Smooth muscle cell (in vitro differentiated cells): ENCODE results near the gene MICU2. TPM values are rescaled to one million over a fixed set of nuclear protein-coding genes. Genes with fewer than 3 reads are reported as not detected.

ENCODE experiments used
- DNase-seq: peaks from one replicate; lab custom pipeline; 2025; ENCODE audit not compliant: unreplicated experiment; lab: John Stamatoyannopoulos, UW
- H2AFZ ChIP-seq: fragments of 200-600 bp; sonication (generic); 2 replicates; pipeline ENCODE4 v1.6.0; 2016; ENCODE audit warnings: antibody characterized with exemption, low read depth, mild to moderate bottlenecking
- H3F3A ChIP-seq: fragments of 200-600 bp; sonication (generic); 2 replicates; pipeline ENCODE4 v1.6.0; 2017; ENCODE audit warnings: antibody characterized with exemption, low read depth
- H3K27ac ChIP-seq: fragments of 200-600 bp; sonication (generic); 2 replicates; pipeline ENCODE4 v1.5.1; 2016; ENCODE audit warnings: low read depth, mild to moderate bottlenecking
- H3K27me3 ChIP-seq: fragments of 200-600 bp; sonication (generic); 2 replicates; pipeline ENCODE4 v1.6.1; 2016; ENCODE audit warnings: low read depth, mild to moderate bottlenecking
- H3K36me3 ChIP-seq: fragments of 200-600 bp; sonication (generic); 2 replicates; pipeline ENCODE4 v1.5.1; 2016; ENCODE audit warnings: low read depth
- H3K4me1 ChIP-seq: fragments of 200-600 bp; sonication (generic); 2 replicates; pipeline ENCODE4 v1.5.1; 2016; ENCODE audit warnings: low read depth
- H3K4me2 ChIP-seq: fragments of 200-600 bp; sonication (generic); 2 replicates; pipeline ENCODE4 v1.6.0; 2016; ENCODE audit warnings: mild to moderate bottlenecking
- H3K4me3 ChIP-seq: fragments of 200-600 bp; sonication (generic); 2 replicates; pipeline ENCODE4 v1.5.1; 2016; ENCODE audit warnings: mild to moderate bottlenecking
- H3K79me2 ChIP-seq: fragments of 200-600 bp; sonication (generic); 2 replicates; pipeline ENCODE4 v1.6.0; 2016; ENCODE audit warnings: low read depth, mild to moderate bottlenecking
- H3K9ac ChIP-seq: fragments of 200-600 bp; sonication (generic); 2 replicates; pipeline ENCODE4 v1.6.0; 2016; ENCODE audit warnings: low read depth
- H3K9me3 ChIP-seq: fragments of 200-600 bp; sonication (generic); replicated peaks from 2 replicates; pipeline ENCODE4 v1.5.1; 2016; ENCODE audit warnings: low read depth
- H4K20me1 ChIP-seq: fragments of 200-600 bp; sonication (generic); 2 replicates; pipeline ENCODE4 v1.6.0; 2016; ENCODE audit warnings: low read depth
- WGBS: methylation state at CpG from one replicate; pipeline ENCODE4 v1.1.7; 2016; ENCODE audit warnings: low lambda C conversion rate; 5-methylcytosine and 5-hydroxymethylcytosine counted together
- polyA plus RNA-seq: library from polyadenylated mRNA; unstranded; fragments of >200 nt; fragmentation: Nextera tagmentation; extraction: Ambion mirVana; gene quantifications from 2 replicates; pipeline ENCODE4 v1.2.1, GENCODE V29; 2016
- total RNA-seq: library from RNA; depleted of rRNA; stranded (reverse); fragments of >200 nt; gene quantifications from 2 replicates; pipeline ENCODE4 v1.2.3, GENCODE V29; 2014
- TF ChIP-seq, protein P1 (sequence below): fragments of 200-600 bp; sonication (generic); IDR thresholded peaks from 2 replicates; pipeline ENCODE4 v1.5.1; 2017; ENCODE audit warnings: borderline replicate concordance, mild to moderate bottlenecking, antibody characterized with exemption; ENCODE audit not compliant: insufficient read depth, poor library complexity, severe bottlenecking

Gene MICU2
- total and polyA plus RNA-seq, 2 experiments from 2014 or later = 40.2 to 86.5 TPM

DNA sequence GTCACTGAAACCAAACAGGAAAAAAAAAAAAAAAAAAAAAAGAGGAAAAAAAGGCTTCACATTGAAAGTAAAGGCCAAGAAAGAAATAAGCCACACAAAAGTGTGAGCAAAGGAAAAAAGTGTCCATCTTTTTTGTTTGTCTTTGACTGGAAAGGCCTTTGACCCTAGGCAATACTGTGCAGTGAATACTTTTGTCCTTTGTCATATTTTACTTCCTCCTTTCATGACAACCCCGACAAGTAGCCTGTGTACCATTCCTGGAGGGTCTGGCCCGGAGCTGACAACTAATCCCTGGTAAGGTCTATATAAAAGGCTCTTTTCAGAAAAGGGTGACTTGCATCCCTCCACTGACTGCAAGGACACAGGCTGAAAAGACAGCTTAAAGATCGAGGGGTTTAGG is 12.9 kb upstream of the MICU2 start:
- no peaks in the 10 kb centered on the region for H3K36me3 ChIP-seq
- DNase-seq = no peak
- H3K9me3 ChIP-seq = no peaks in the 10 kb centered on the region
- H3K9ac ChIP-seq = no peak overlapping the region
- H3K4me2 ChIP-seq = peak overlapping the region; percentile 21
- WGBS = 26% methylated on average over 3 of the region's 3 CpGs
- no peaks in the 10 kb centered on the region for H4K20me1 ChIP-seq
- H3K4me1 ChIP-seq = peaks cover 9% of the 10 kb centered on the region
- no peak overlapping the region for H3K4me3 ChIP-seq
- H3F3A ChIP-seq = no peaks in the 10 kb centered on the region
- no peaks in the 10 kb centered on the region for H3K79me2 ChIP-seq
- H2AFZ ChIP-seq = peak overlapping the region; percentile 48
- H3K27ac ChIP-seq = no peak overlapping the region
- TF ChIP-seq, protein P1, sequence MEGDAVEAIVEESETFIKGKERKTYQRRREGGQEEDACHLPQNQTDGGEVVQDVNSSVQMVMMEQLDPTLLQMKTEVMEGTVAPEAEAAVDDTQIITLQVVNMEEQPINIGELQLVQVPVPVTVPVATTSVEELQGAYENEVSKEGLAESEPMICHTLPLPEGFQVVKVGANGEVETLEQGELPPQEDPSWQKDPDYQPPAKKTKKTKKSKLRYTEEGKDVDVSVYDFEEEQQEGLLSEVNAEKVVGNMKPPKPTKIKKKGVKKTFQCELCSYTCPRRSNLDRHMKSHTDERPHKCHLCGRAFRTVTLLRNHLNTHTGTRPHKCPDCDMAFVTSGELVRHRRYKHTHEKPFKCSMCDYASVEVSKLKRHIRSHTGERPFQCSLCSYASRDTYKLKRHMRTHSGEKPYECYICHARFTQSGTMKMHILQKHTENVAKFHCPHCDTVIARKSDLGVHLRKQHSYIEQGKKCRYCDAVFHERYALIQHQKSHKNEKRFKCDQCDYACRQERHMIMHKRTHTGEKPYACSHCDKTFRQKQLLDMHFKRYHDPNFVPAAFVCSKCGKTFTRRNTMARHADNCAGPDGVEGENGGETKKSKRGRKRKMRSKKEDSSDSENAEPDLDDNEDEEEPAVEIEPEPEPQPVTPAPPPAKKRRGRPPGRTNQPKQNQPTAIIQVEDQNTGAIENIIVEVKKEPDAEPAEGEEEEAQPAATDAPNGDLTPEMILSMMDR = no peak
- no peaks in the 10 kb centered on the region for H3K27me3 ChIP-seq

GRCh38 chr13:21616205-21616866 is 12.4 kb upstream of the MICU2 start:
- Histone ChIP-seq H3K27me3 (no peaks in the 10 kb centered on the region), H3K4me1 (peaks cover 9% of the 10 kb centered on the region), H3K9me3 (no peaks in the 10 kb centered on the region), H3K79me2 (no peaks in the 10 kb centered on the region), H2AFZ (no peak overlapping the region), H3K4me2 (peak overlapping the region; percentile 21), H3K9ac (no peak overlapping the region), H3K27ac (no peak overlapping the region), H4K20me1 (no peaks in the 10 kb centered on the region), H3F3A (no peaks in the 10 kb centered on the region), H3K4me3 (no peak overlapping the region), H3K36me3 (no peaks in the 10 kb centered on the region)
- TF ChIP-seq, protein P1 = no peak
- DNase-seq = no peak
- 86% methylated on average over 5 of the region's 5 CpGs for whole genome bisulfite sequencing

- TF ChIP-seq, protein P1 = no peak
- DNase-seq = no peak
- H3K4me1 ChIP-seq = peaks cover 9% of the 10 kb centered on the region
- no peaks in the 10 kb centered on the region for H4K20me1 ChIP-seq
- H3K36me3 ChIP-seq = no peaks in the 10 kb centered on the region
- no peaks in the 10 kb centered on the region for H3K79me2 ChIP-seq
- no peak overlapping the region for H2AFZ ChIP-seq
- 81% methylated on average over 2 of the region's 2 CpGs for WGBS
- no peaks in the 10 kb centered on the region for H3F3A ChIP-seq
- H3K4me2 ChIP-seq = no peak overlapping the region
- no peak overlapping the region for H3K9ac ChIP-seq
- H3K27me3 ChIP-seq = no peaks in the 10 kb centered on the region
- no peak overlapping the region for H3K4me3 ChIP-seq
- H3K9me3 ChIP-seq = no peaks in the 10 kb centered on the region
- H3K27ac ChIP-seq = no peak overlapping the region
Measured at GRCh38 chr13:21615427-21615826, 11.5 kb upstream of the MICU2 start.

- H3K27ac ChIP-seq = no peak overlapping the region
- no peaks in the 10 kb centered on the region for H4K20me1 ChIP-seq
- H3K79me2 ChIP-seq = no peaks in the 10 kb centered on the region
- peaks cover 9% of the 10 kb centered on the region for H3K4me1 ChIP-seq
- no peak for DNase-seq
- TF ChIP-seq, protein P1 = no peak
- no peak overlapping the region for H3K9ac ChIP-seq
- H3F3A ChIP-seq = no peaks in the 10 kb centered on the region
- no peaks in the 10 kb centered on the region for H3K9me3 ChIP-seq
- H3K4me2 ChIP-seq = no peak overlapping the region
- no peaks in the 10 kb centered on the region for H3K36me3 ChIP-seq
- no peaks in the 10 kb centered on the region for H3K27me3 ChIP-seq
- no peak overlapping the region for H3K4me3 ChIP-seq
- WGBS = 91% methylated on average over 4 of the region's 4 CpGs
- H2AFZ ChIP-seq = no peak overlapping the region
Measured at GRCh38 chr13:21613791-21614190, 9.8 kb upstream of the MICU2 start.
